ENCODE measurements around the gene FGF18.
"Not testable (repeated sequence)": the region's sequence is repeated elsewhere in the genome, so short reads cannot be mapped to it uniquely, and the experiment has no call there.

FGF18 gene, protein sequence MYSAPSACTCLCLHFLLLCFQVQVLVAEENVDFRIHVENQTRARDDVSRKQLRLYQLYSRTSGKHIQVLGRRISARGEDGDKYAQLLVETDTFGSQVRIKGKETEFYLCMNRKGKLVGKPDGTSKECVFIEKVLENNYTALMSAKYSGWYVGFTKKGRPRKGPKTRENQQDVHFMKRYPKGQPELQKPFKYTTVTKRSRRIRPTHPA

DNA sequence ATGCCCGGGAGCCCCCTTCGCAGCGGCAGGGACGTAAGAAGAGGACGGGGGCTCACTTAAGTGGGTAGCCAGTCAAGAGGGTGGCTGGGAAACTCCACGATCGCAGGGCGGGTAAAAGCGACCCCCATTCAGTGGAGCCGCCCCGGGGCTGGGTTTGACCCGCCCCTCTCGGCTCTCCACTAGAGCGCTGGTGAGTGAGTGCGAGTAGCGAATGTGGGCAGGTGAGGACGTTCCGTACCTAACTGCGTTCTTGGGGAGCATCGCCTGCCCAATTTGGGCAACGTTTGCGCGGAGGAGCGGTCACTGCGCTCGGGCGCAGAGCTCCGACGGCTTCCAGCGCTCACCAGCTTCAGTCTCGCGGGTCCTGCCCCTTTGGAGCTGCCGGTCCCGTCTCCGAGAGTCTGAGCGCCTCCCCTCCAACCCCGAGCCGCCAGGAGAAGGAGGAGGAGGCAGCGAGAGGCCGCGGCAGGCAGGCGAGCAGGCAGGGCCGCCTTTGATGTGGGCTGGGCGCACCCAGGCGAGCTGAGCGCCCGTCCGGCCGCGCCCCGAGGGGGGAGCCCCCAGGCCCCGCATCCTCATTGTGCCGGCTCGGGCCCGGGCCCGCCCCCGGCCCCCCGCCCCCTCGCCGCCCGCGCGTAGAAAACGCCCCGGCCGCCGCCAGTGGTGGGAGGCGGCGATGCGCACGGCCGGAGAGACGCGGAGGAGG, at the start of gene FGF18:
Gene FGF18 (plus strand): TSS at position 666 of the 706 bp plus-strand sequence. CDS start 553 bp downstream, outside the sequence.
- DNase-seq (ENCODE audit: low read depth in 2 of 2): peak in 1 of 2 donors; percentile 25

DNA sequence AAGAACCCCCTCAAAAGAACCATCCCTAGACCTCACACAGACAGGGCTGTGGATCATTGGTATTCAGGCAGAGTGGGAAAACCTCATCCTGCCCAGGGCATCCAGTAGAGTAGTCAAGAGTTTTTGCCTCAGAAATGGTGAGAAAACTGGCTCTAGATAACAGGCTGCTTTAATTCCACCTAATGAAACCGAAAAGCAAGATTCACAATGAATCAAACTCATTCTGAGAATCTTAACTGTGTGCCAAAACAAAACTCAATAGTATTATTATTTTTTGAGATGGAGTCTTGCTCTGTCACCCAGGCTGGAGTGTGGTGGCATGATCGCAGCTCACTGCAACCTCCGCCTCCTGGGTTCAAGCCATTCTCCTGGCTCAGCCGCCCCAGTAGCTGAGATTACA, 49.5 kb upstream of the FGF18 start:
- DNase-seq (ENCODE audit: low read depth in 2 of 2): no peak

DNA sequence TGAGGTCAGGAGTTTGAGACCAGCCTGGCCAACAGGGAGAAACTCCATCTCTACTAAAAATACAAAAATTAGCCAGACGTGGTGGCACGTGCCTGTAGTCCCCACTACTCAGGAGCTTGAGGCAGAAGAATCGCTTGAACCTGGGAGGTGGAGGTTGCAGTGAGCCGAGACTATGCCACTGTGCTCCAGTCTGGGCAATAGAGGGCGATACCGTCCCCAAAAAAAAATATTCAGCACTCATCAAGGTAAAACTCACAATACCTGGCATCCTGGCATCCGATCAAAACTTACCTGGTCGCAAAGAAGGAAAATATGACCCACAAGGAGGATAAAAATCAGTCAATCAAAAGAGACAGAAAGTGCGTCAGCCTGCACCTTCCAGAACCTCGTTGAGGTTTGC, 48.6 kb upstream of the FGF18 start:
- DNase-seq (ENCODE audit: low read depth in 2 of 2): not testable (repeated sequence)

DNA sequence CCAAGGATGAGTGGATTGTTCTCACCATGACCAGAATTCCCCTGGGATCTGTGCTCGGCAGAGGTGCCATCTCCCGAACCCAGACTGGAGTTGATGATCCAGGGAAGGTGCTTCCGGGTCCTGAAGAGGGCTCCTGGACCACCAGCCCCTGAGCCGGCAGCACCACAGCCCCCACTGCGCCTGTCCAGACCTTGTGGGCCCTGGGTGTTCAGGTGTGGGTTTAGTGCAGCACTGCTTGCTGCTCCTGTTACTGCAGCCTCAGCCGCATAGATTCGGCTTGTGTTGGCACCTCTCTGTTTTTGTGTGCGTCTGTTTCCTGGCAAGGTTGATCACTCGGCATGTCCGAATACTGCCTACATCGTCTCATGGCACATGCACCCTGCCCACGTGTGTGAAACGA, 48.1 kb upstream of the FGF18 start:
- no peak for DNase-seq (ENCODE audit: low read depth in 2 of 2)

DNA sequence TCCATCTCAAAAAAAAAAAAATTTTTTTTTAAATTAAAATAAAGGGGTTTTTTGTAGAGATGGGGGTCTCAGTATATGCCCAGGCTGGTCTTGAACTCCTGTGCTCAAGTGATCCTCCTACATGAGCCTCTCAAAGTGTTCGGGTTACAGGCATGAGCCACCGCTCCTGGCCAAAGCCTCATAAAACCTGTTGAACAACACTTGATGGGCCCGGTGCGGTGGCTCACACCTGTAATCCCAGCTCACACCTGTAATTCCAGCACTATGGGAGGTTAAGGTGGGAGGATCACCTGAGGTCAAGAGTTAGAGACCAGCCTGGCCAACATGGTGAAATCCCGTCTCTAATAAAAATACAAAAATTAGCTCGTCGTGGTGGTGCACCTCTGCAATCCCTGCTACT, 39.5 kb upstream of the FGF18 start:
- no peak for DNase-seq (ENCODE audit: low read depth in 2 of 2)

DNA sequence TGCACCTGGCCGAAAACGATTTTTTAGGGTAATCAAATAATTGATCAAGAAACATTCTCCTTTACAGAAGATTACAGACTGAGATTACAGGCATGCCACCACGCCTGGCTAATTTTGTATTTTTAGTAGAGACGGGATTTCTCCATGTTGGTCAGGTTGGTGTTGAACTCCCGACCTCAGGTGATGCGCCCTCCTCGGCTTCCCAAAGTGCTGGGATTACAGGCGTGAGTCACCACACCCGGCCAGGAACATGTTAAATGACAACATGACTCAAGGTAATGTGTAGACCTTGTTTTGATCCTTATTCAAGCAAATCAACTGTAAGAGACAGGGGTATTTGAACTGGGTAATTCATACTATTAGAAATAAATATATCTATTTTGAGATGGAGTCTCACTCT, 35.0 kb upstream of the FGF18 start:
- DNase-seq (ENCODE audit: low read depth in 2 of 2): not testable (repeated sequence)

DNA sequence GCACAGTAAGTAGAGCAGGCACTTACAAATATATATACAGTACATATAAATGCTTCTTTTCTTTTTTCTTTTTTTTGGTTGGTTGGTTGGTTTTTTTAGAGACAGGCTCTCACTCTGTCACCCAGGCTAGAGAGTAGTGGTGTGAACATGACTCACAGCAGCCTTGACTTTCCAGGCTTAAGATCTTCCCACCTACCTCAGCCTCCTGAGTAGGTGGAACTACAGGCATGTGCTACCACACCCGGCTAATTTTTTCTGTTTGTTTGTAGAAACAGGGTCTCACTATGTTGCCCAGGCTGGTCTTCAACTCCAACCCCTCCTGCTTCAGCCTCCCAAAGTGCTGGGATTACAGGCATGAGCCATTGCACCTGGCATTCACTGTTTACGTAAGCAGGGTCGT, 34.4 kb upstream of the FGF18 start:
- DNase-seq (ENCODE audit: low read depth in 2 of 2): not testable (repeated sequence)

DNA sequence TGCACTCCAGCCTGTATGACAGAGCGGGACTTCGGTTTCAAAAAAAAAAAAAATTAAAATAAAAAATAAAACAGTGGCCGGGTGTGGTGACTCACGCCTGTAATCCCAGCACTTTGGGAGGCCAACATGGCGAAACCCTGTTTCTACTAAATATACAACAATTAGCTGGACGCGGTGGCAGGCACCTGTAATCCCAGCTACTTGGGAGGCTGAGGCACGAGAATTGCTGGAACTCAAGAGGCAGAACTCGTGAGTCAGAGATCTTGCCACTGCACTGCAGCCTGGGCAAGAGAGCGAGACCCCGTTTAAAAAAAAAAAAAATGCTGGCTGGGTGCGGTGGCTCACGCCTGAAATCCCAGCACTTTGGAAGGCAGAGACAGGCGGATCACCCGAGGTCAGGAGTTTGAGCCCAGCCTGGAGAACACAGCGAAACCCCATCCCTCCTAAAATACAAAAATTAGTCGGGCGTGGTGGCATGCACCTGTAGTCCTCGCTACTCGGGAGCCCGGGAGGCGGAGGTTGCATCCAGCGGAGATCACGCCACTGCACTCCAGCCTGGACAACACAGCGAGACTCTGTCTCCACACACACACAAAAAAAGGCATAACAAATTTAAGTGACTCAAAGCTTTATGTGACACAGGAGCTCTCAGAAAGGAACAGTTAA, 33.3 kb upstream of the FGF18 start:
- DNase-seq (ENCODE audit: low read depth in 2 of 2): no peak

DNA sequence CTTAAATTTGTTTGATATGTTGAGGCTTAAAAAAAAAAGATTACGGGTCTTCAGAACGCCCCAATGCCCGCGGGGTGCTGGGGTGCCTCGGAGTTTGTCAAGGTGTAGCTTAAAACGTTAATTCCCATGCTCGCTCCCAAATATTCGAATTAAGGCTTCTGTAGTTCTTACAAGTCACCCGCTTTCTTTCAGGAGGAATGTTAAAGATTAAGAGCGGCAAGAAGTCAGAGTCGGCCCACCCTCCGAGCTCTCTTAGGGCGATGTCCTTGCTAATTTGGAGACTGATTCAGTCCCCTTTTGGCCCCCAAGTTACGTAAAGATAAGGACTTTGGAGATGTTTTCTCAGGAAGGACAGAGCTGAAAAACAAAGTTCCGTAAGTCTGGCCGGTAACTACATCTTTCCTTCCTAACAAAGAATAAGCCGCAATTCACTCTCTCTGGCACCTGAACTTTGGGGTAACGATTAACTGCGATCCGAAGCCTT, 32.5 kb upstream of the FGF18 start:
- DNase-seq (ENCODE audit: low read depth in 2 of 2): no peak

DNA sequence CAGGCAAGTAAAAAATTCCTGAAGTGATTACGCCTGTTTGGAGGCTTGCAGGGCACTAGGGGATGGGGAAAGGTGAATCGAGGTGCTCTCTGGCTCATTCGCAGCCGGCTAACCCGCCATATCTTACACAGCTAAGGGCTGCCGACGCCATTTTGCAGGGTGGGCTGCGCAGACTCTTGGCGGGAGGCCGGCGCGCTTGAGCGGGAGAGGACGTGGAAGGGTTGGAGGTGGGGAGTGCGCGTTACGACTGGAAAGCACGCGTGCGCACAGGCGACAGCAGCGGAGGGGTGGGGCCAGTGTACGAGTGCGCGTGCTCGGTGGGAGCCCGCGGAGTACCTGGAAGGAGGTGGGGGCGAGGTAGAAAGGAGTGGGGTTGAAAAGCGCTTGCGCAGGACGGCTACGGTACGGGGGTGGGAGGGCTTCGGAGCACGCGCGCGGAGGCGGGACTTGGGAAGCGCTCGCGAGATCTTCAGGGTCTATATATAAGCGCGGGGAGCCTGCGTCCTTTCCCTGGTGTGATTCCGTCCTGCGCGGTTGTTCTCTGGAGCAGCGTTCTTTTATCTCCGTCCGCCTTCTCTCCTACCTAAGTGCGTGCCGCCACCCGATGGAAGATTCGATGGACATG, 32.0 kb upstream of the FGF18 start, which contains the start of gene NPM1:
Gene NPM1 (plus strand): TSS at position 505 of the 625 bp plus-strand sequence. CDS start 100 bp downstream, at position 605.
- peak; percentile 95 to 98 for DNase-seq (ENCODE audit: low read depth in 2 of 2)

DNA sequence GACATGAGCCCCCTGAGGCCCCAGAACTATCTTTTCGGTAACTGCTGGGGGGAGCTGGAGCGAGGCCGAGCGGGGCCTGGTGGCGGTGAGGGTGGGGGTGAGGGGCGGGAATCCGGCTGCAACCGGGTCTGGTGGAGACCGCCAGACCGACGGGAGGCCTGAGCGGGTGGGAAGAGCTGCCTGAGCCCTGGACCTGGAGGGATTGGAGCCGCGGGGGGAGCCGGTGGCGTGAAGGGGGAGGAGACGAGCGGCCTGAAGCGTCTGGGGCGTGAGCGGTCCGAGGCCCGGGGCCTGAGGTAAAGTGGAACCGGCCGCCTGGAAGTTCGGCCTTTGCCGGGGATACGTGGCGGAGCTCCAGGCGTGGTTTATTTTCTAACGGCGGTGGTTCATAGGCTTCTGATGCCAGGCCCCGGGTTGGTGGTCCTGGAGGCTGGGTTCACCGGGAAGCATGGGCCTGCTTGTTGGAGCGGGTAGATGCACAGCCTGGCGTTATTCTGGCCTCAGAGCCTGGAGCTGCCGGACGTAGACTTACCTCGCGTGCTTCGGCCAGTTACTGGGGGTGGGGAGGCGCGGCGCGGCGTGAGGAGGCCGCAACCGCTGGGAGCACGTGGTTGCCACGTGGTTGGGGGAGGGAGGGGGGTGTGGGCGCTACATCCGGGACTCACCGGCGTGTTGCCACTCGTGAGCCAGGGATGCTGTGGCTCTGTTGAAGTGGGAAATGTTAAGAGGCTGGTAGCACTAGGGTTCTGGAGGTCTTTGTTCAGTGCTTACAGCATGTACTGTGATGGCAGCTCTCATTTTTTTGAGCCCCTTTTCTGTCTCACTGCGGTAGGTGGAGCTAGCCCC, 31.3 kb upstream of the FGF18 start:
- DNase-seq (ENCODE audit: low read depth in 2 of 2): peak; percentile 77 to 83

DNA sequence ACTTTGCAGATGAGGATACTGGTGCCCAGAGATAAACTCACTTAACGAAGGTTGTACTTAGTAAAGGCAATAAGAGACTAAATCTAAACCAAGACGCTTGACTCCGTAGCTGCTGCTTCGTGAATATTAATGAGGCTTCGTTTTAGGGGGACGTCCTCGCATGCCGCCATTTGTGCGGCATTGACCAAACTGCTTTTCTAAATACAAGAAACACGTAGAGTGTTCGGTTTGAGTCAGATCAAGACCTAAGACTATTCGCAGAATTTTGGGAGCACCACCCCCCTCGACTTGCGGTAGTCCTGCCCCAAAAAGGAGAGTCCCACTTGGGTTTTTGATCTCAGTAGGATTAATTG, 30.7 kb upstream of the FGF18 start:
- DNase-seq (ENCODE audit: low read depth in 2 of 2): no peak

DNA sequence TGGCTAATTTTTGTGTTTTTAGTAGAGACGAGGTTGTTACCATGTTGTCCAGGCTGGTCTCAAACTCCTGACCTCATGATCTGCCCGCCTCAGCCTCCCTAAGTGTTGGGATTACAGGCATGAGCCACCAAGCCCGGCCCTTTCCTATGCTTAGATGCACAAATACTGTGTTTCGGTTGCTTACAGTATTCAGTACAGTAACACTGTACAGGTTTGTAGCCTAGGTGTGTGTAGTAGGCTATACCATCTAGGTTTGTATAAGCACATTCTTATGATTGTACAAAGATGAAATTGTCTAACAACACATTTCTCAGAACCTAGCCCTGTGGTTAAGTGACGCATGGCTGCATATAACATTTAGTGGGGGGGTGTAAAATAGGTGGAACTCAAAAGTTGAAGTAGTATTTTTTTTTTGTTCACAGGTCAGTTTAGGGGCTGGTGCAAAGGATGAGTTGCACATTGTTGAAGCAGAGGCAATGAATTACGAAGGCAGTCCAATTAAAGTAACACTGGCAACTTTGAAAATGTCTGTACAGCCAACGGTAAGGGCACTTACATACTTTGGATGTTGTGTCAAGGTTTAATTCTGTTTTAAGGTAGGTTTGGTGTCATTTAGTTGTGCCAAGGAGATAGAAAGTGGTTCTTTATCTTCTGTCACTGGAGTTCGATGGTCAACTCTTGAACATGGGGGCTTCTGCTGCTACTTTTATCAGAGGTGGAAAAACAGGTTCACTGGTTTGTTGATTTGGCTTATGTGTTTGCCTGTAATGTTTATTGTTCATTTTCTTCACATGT, 28.4 kb upstream of the FGF18 start:
- no peak for DNase-seq (ENCODE audit: low read depth in 2 of 2)

DNA sequence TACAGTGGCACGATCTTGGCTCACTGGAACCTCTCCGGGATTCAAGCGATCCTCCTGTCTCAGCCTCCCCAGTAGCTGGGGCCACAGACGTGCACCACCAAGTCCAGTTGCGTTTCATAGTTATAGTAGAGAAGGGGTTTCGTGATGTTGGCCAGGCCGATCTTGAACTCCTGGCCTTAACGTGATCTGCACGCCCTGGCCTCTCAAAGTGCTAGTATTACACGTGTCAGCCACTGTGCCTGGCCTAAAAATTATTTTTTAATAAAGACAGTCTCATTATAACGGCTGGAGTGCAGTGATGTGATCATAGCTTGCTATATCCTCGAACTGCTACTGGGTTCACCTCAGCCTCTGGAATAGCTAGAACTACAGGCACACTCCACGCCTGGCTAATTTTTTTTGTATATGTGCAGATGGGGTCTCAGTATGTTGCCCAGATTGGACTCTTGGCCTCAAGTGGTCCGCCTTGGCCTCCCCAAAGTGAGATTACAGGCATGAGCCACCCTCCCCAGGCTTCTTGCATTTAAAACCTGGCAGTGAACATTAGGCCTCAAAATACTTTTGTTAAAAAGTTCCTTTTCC, 27.4 kb upstream of the FGF18 start:
- DNase-seq (ENCODE audit: low read depth in 2 of 2): no peak

DNA sequence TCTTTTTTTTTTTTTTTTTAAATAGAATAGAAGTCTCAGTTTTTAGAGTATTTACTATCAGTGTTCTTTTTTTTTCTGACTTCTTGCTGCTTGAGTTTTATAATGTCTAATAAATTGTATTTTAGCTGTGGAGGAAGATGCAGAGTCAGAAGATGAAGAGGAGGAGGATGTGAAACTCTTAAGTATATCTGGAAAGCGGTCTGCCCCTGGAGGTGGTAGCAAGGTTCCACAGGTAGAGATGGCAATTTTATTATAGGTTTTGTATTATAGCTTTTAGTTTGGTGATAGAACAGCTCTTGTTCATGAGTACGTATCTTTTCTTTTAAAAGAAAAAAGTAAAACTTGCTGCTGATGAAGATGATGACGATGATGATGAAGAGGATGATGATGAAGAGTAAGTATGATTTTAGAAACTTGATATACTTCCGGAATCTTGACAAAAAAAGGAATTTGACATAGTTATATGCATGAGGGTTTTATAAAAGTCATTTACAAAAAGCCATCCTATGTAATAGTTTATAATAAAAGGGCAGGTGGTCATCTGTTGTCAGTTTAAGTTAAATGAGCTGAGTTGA, 26.8 kb upstream of the FGF18 start:
- DNase-seq (ENCODE audit: low read depth in 2 of 2): no peak

DNA sequence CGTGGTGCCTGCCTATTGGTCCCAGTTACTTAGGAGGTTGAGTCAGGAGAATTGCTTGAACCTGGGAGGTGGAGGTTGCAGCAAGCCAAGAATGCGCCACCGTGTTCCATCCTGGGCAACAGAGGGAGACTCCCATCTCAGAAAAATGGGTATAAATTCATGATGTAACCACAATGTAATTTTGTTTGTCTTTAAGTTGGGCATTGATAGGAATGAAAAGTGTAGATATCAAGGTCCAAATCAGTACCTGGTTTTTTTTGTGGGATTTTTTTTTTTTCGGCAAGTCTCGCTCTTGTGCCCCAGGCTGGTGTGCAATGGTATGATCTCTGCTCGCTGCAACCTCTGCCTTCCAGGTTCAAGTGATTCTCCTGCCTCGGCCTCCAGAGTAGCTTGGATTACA, 24.4 kb upstream of the FGF18 start:
- DNase-seq (ENCODE audit: low read depth in 2 of 2): no peak

DNA sequence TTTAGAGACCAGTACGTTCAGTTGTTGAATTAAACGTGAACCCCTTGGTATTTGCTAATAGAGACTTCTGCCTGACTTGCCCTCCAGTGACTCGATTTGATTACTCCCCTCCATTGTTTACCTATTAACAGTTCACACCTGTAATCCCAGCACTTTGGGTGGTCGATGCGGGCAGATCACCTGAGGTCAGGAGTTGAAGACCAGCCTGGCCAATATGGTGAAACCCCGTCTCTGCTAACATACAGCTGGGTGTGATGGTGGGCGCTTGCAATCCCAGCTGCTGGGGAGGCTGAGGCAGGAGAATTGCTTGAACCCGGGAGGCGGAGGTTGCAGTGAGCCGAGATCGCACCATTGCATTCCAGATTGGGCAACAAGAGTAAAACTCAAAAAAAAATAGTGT, 22.9 kb upstream of the FGF18 start:
- DNase-seq (ENCODE audit: low read depth in 2 of 2): not testable (repeated sequence)

DNA sequence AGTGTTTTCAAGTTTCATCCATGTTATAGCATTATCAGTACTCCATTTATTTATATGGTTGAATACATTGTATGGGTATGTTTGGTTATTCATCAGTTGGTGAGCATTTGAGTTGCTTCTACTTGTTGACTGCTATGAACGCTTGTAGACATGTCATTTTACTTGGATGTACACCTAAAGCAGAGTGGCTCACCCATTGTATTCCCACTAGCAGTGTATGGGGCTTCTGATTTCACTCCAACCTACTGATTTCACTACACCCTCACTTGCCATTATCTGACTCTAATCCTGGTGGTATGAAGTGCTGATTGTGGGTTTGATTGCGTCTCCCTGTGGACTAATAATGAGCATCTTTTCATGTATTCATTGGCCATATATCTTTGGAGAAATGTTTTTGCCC, 22.3 kb upstream of the FGF18 start:
- no peak for DNase-seq (ENCODE audit: low read depth in 2 of 2)

DNA sequence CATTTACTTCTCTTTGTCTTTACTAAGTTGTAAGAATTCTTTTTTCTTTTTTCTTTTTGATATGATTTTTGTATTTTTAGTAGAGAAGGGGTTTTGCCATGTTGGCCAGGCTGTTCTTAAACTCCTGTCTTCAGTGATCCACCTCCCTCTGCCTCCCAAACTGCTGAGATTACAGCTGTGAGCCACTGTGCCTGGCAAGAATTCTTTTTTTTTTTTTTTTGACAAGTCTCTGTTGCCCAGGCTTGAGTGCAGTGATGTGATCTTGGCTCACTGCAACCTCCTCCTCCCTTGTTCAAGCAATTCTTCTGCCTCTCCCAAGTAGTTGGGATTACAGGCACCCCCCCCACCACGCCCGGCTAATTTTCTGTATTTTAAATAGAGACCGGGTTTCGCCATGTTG, 21.8 kb upstream of the FGF18 start:
- no peak for DNase-seq (ENCODE audit: low read depth in 2 of 2)

DNA sequence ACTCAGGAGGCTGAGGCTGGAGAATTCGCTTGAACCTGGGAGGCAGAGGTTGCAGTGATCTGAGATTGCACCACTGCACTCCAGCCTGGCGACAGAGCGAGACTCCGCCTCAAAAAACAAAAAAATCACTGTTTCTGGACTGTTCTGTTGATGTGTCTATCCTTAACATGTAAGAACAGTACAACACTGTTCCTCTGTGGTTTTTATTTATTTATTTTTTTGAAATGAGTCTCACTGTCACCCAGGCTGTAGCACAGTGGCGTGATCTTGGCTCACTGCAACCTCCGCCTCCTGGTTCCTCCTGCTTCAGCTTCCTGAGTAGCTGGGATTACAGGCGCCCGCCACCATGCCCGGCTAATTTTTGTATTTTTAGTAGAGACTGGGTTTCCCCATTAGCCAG, 20.8 kb upstream of the FGF18 start:
- not testable (repeated sequence) for DNase-seq (ENCODE audit: low read depth in 2 of 2)

Measured in stimulated activated CD4-positive, alpha-beta T cell treated with anti-CD3 and anti-CD28 coated beads, Interleukin-1b, Interleukin-23, amount 100 ng/mL, for 4 hours (primary cell).